ENCODE data around the gene CDK13.

CDK13 gene

DNA sequence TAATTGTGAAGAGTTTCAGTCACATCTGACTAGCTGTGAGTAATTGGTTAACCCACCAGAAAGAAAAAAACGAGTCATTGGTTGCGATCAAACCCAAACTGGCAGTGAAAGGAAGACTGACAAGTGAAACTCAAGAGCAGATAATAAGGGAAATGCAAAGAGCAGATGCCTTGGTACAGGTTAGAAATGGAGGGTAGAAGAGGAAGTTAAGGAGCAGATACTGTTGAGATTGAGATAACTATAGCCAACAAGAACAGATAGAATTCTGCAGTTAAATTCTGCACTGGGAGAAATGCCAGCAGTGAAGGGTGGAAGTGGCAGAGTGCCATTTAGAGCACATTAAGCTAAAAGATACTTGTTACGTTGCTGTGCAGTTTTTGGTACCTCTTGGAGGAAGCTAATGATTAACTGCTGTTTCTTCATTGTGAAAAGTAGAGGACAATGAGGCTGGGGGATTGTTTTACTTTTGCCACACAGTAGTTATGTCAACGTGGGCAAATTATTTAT lies 65.8 kb downstream of the CDK13 start:
- Histone ChIP-seq H3K4me1 (ENCODE audit: control insufficient read depth, insufficient read depth, low read length) (peaks cover 5% of the 10 kb centered on the region; the same call in 1 of the 2 replicates), H3K9me3 (ENCODE audit: control insufficient read depth, insufficient read depth, low read depth, low read length) (no peaks in the 10 kb centered on the region), H3K4me3 (ENCODE audit: low read depth, low read length) (no peak overlapping the region), H3K27ac (ENCODE audit: extremely low read depth, low read depth, low read length) (no peak overlapping the region), H3K36me3 (ENCODE audit: control insufficient read depth in 2 of 2, insufficient read depth in 1 of 2, low read length in 2 of 2) (peaks cover 8% of the 10 kb centered on the region in 2 experiments)
- peak; percentile 65 for TF ChIP-seq PRDM1 (tag by site-specific recombination; IDR thresholded peaks at IDR 0.05)
- no peak for TF ChIP-seq ZNF843 (tag by site-specific recombination; IDR thresholded peaks at IDR 0.05)
- TF ChIP-seq FEZF1 (tag by site-specific recombination; IDR thresholded peaks at IDR 0.05) = peak; percentile 69
- peak; percentile 32; the same call in 1 of the 2 replicates for TF ChIP-seq ZSCAN30 (tag by site-specific recombination; IDR thresholded peaks at IDR 0.05)
- no peak for TF ChIP-seq GLI4 (tag by site-specific recombination; IDR thresholded peaks at IDR 0.05)
- CTCF ChIA-PET = interaction anchor here (0.7 to 1.4 kb wide), 2 partner anchors 37 to 1309 kb away, joined by 3 to 6 read pairs; no protein-coding TSS in a partner anchor
- POLR2A ChIA-PET = no interaction called here

DNA sequence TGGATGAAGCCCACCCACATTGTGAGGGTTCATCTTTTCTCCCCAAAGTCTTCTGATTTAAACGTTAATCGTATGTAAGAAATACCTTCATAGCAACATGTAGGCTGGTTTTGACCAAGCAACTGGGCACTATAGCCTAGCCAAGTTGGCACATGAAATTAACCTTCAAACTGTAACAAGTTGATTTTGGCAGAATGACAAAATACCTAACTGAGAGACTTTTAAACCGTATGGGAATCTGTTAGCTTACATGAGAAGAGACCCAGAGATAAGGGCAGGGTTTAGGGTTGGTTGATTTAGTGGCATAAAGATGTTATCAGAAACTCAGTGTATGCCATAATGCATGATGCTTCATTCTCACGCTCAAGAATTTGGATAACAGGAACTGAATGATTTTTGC lies 69.5 kb downstream of the CDK13 start:
- POLR2A ChIA-PET = no interaction called here
- Histone ChIP-seq H3K4me1 (ENCODE audit: control insufficient read depth, insufficient read depth, low read length) (peaks cover 5% of the 10 kb centered on the region; the same call in 1 of the 2 replicates), H3K9me3 (ENCODE audit: control insufficient read depth, insufficient read depth, low read depth, low read length) (no peaks in the 10 kb centered on the region), H3K36me3 (ENCODE audit: control insufficient read depth in 2 of 2, insufficient read depth in 1 of 2, low read length in 2 of 2) (peaks cover 11% of the 10 kb centered on the region in 2 experiments), H3K4me3 (ENCODE audit: low read depth, low read length) (no peak overlapping the region), H3K27ac (ENCODE audit: extremely low read depth, low read depth, low read length) (no peak overlapping the region)
- CTCF ChIA-PET = no interaction called here
- TF ChIP-seq ZNF214 (tag by site-specific recombination; IDR thresholded peaks at IDR 0.05; ENCODE audit: borderline replicate concordance) = no peak
- no peak for TF ChIP-seq ZSCAN4 (tag by site-specific recombination; IDR thresholded peaks at IDR 0.05)
- no peak for TF ChIP-seq GLI4 (tag by site-specific recombination; IDR thresholded peaks at IDR 0.05)
- no peak for TF ChIP-seq ZNF280C (tag by site-specific recombination; IDR thresholded peaks at IDR 0.05)
- no peak for TF ChIP-seq ZNF701 (tag by site-specific recombination; IDR thresholded peaks at IDR 0.05)

DNA sequence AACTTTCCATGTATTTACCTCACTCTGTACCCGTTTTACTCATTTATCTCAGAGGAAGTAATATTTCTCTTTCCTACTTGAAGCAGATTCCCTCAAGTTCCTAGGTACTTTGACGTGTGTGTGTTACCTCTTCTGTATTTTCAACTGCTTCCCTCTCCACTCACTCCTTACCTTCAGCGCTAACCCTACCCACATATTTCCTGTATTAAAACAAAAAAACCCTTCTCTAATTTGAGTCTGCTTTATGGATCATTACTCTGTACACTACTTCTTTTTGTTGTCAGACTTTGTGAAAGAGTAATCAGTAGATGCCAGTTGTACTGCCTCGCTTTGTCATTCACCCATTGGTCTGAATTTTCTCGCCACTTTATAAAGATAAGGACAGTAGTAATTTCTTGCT lies 74.0 kb downstream of the CDK13 start:
- H3K9me3 ChIP-seq (ENCODE audit: control insufficient read depth, insufficient read depth, low read depth, low read length) = no peaks in the 10 kb centered on the region
- peaks cover 11% of the 10 kb centered on the region in 2 experiments for H3K36me3 ChIP-seq (ENCODE audit: control insufficient read depth in 2 of 2, insufficient read depth in 1 of 2, low read length in 2 of 2)
- H3K27ac ChIP-seq (ENCODE audit: extremely low read depth, low read depth, low read length) = no peak overlapping the region
- ChIA-PET POLR2A (no interaction called here), CTCF (no interaction called here)
- H3K4me1 ChIP-seq (ENCODE audit: control insufficient read depth, insufficient read depth, low read length) = peaks cover 5% of the 10 kb centered on the region; the same call in 1 of the 2 replicates
- H3K4me3 ChIP-seq (ENCODE audit: low read depth, low read length) = no peak overlapping the region
- TF ChIP-seq KLF9 (tag by site-specific recombination; IDR thresholded peaks at IDR 0.05; ENCODE audit: low read depth) (no peak), ZNF302 (tag by site-specific recombination; IDR thresholded peaks at IDR 0.05; ENCODE audit: low read depth) (no peak), ZNF514 (tag by site-specific recombination; IDR thresholded peaks at IDR 0.05) (no peak), ZNF518A (tag by site-specific recombination; conservative IDR thresholded peaks at IDR 0.05; ENCODE audit: low read depth) (no peak), ZNF426 (tag by site-specific recombination; IDR thresholded peaks at IDR 0.05) (no peak), ZNF274 (IDR thresholded peaks at IDR 0.05; ENCODE audit: low read length) (no peak), ZNF274 (tag by site-specific recombination; IDR thresholded peaks at IDR 0.05; ENCODE audit: borderline replicate concordance) (no peak), ZBTB48 (tag by site-specific recombination; IDR thresholded peaks at IDR 0.05) (no peak), ZNF561 (tag by site-specific recombination; IDR thresholded peaks at IDR 0.05; ENCODE audit: borderline replicate concordance) (no peak), ZNF132 (tag by site-specific recombination; IDR thresholded peaks at IDR 0.05; ENCODE audit: borderline replicate concordance) (no peak), ZNF433 (tag by site-specific recombination; IDR thresholded peaks at IDR 0.05; ENCODE audit: low read depth) (no peak), ZFHX2 (tag by site-specific recombination; conservative IDR thresholded peaks at IDR 0.05) (no peak)
